A549 treated with CpdA at 1 μM for 4 hours (cell line): ENCODE measurements around the gene KANK4. TPM values are rescaled to one million over a fixed set of nuclear protein-coding genes. Genes with fewer than 3 reads are reported as not detected.

Experiments
- total RNA-seq: library from RNA; stranded (reverse); fragments of 200-300 nt; extraction: Qiagen RNA extraction; gene quantifications from 5 replicates; pipeline ENCODE4 v1.2.3, GENCODE V29; 2022; ENCODE audit warnings: low read depth

KANK4 gene
- 0.20 to 0.64 TPM (median 0.38 TPM) in 5 replicates for total RNA-seq

GRCh38 chr1:62318756-62319544 lies at the start of gene KANK4:
Gene KANK4 (minus strand): TSS chr1:62319434. CDS start chr1:62281564, 37,870 bp downstream.

DNA sequence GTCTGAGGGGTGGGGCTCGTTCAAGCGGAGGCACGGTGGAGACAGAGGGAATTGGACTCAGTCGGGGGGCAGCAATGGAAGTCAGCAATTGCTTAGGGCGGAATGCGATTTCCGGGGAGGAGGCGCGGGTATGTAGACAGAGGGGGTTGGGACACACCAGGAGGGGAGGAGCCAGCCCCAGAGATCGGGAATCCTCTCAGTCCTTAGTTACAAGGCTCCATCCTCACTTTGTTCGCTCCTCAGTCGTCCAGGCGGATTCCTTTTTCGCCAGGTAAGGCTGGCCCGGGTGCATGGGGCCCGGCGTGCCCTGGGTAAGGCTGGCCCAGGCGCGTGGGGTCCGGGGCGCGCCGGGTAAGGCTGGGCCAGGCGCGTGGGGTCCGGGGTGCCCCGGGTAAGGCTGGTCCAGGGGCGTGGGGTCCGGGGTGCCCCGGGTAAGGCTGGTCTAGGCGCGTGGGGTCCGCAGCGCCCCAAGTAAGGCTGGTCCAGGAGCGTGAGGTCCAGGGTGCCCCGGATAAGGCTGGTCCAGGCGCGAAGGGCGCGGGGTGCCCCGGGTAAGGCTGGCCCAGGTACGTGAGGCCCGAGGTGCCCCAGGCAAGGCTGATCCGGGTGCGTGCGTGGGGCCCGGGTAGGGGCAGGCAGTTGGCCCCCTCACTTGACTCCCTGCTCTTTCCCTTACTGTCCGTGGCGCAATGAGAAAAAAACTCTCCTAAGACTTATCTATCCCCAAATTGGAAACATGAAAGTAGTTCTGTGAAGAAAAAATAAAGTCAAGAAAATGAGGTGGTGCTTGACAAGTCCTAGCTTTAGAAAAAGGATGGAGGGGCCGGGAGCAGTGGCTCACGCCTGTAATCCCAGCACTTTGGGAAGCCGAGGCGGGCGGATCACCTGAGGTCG lies 124.3 kb downstream of the KANK4 start, which contains the start of gene L1TD1:
Gene L1TD1 (plus strand): TSS at position 199 of the 894 bp plus-strand sequence. CDS start 11,780 bp downstream, outside the sequence.

Other genes starting within 250 kb of the KANK4 start
- not detected in 5 replicates for gene L1TD1, start 124.6 kb downstream of the KANK4 start, total RNA-seq
- gene USP1, start 117.6 kb upstream of the KANK4 start, total RNA-seq = 21.5 to 30.4 TPM (median 21.7 TPM) in 5 replicates